Neural crest cell (in vitro differentiated cells): Measurements from ENCODE around the gene GALNT17. TPM values are rescaled to one million over a fixed set of nuclear protein-coding genes. Genes with fewer than 3 reads are reported as not detected.

Experiments used
- DNase-seq: peaks from one replicate; pipeline ENCODE4 v3.0.0; 2021; ENCODE audit warnings: low read depth, mixed read lengths, low spot score
- H3K27ac Mint-ChIP-seq: one replicate; pipeline ENCODE4 v1.8.0; 2021; ENCODE audit warnings: mild to moderate bottlenecking, mixed read lengths; ENCODE audit not compliant: unreplicated experiment
- H3K27me3 Mint-ChIP-seq: 2 replicates; pipeline ENCODE4 v1.8.0; 2021; ENCODE audit warnings: low read depth, mild to moderate bottlenecking, mixed read lengths
- H3K36me3 Mint-ChIP-seq: 2 replicates; pipeline ENCODE4 v1.8.0; 2021; ENCODE audit warnings: low read depth, mild to moderate bottlenecking, mixed read lengths
- H3K4me1 Mint-ChIP-seq: 2 replicates; pipeline ENCODE4 v1.8.0; 2021; ENCODE audit warnings: mixed read lengths
- H3K4me3 Mint-ChIP-seq: one replicate; pipeline ENCODE4 v1.8.0; 2021; ENCODE audit warnings: mild to moderate bottlenecking, mixed read lengths
- H3K9me3 Mint-ChIP-seq: 2 replicates; pipeline ENCODE4 v1.8.0; 2021; ENCODE audit warnings: mixed read lengths
- total RNA-seq: library from RNA; stranded (reverse); gene quantifications from 2 replicates; pipeline ENCODE4 v1.2.1, GENCODE V29; 2021
- TF ChIP-seq, protein P1 (sequence below): fragments of 200-600 bp; sonication (generic); conservative IDR thresholded peaks from 2 replicates; pipeline ENCODE4 v1.5.0; 2021; ENCODE audit warnings: antibody characterized with exemption, mild to moderate bottlenecking

The GALNT17 gene
- total RNA-seq, 1 donor from 2014 or later: 11.0 TPM

GRCh38 chr7:71386152-71386785 lies 254.3 kb downstream of the GALNT17 start:
- Mint-ChIP-seq H3K36me3 (peaks cover 6% of the 10 kb centered on the region), H3K4me3 (no peak overlapping the region)
- TF ChIP-seq, protein P1, sequence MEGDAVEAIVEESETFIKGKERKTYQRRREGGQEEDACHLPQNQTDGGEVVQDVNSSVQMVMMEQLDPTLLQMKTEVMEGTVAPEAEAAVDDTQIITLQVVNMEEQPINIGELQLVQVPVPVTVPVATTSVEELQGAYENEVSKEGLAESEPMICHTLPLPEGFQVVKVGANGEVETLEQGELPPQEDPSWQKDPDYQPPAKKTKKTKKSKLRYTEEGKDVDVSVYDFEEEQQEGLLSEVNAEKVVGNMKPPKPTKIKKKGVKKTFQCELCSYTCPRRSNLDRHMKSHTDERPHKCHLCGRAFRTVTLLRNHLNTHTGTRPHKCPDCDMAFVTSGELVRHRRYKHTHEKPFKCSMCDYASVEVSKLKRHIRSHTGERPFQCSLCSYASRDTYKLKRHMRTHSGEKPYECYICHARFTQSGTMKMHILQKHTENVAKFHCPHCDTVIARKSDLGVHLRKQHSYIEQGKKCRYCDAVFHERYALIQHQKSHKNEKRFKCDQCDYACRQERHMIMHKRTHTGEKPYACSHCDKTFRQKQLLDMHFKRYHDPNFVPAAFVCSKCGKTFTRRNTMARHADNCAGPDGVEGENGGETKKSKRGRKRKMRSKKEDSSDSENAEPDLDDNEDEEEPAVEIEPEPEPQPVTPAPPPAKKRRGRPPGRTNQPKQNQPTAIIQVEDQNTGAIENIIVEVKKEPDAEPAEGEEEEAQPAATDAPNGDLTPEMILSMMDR: no peak

GRCh38 chr7:71388181-71388580 lies 256.2 kb downstream of the GALNT17 start:
- Mint-ChIP-seq H3K4me3 (no peak overlapping the region), H3K9me3 (peaks cover 3% of the 10 kb centered on the region), H3K4me1 (no peaks in the 10 kb centered on the region), H3K27me3 (no peaks in the 10 kb centered on the region), H3K36me3 (peaks cover 6% of the 10 kb centered on the region), H3K27ac (no peak overlapping the region)
- TF ChIP-seq, protein P1: no peak
- no peak for DNase-seq

More at GRCh38 chr7:71386152-71386785, 254.3 kb downstream of the GALNT17 start:
- no peak for DNase-seq
- H3K4me1 Mint-ChIP-seq: no peaks in the 10 kb centered on the region
- peaks cover 3% of the 10 kb centered on the region for H3K9me3 Mint-ChIP-seq
- H3K27ac Mint-ChIP-seq: no peak overlapping the region
- H3K27me3 Mint-ChIP-seq: no peaks in the 10 kb centered on the region

- Mint-ChIP-seq H3K36me3 (peaks cover 6% of the 10 kb centered on the region), H3K4me3 (no peak overlapping the region), H3K9me3 (no peaks in the 10 kb centered on the region), H3K27me3 (no peaks in the 10 kb centered on the region), H3K27ac (no peak overlapping the region), H3K4me1 (no peaks in the 10 kb centered on the region)
- TF ChIP-seq, protein P1: no peak
- no peak for DNase-seq
Observed at GRCh38 chr7:71389976-71390375, 258.0 kb downstream of the GALNT17 start.

GRCh38 chr7:71393661-71394060 lies 261.7 kb downstream of the GALNT17 start:
- no peak for DNase-seq
- peaks cover 4% of the 10 kb centered on the region for H3K9me3 Mint-ChIP-seq
- TF ChIP-seq, protein P1: no peak
- no peak overlapping the region for H3K4me3 Mint-ChIP-seq
- no peaks in the 10 kb centered on the region for H3K27me3 Mint-ChIP-seq
- H3K36me3 Mint-ChIP-seq: peaks cover 9% of the 10 kb centered on the region
- H3K4me1 Mint-ChIP-seq: no peaks in the 10 kb centered on the region
- H3K27ac Mint-ChIP-seq: no peak overlapping the region

DNA sequence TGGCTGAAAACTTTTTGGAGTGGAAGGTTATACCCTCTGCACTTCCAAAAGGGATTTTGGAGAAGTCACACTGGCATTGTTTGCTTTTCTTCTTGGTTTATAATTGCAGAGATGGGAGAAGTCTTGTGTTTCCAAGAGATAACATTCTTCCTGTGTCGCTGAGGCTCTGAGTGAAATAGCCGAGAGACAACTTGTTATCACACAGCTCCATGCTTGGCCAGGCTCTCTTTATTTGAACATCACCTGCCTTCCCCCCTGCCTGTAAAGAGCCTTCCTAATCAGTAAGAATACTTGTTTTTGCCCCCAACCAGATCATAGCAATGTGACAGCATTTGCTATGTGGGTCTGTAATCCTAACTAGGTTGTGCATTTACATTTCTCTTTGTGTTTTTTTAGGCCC lies 270.7 kb downstream of the GALNT17 start:
- TF ChIP-seq, protein P1: no peak
- H3K27ac Mint-ChIP-seq: no peak overlapping the region
- no peaks in the 10 kb centered on the region for H3K27me3 Mint-ChIP-seq
- no peak overlapping the region for H3K4me3 Mint-ChIP-seq
- peaks cover 2% of the 10 kb centered on the region for H3K9me3 Mint-ChIP-seq
- H3K4me1 Mint-ChIP-seq: peaks cover 19% of the 10 kb centered on the region
- H3K36me3 Mint-ChIP-seq: peaks cover 3% of the 10 kb centered on the region
- DNase-seq: no peak
